Neural cell (in vitro differentiated cells): ENCODE results near the gene TMEM134. TPM values are rescaled to one million over a fixed set of nuclear protein-coding genes. Genes with fewer than 3 reads are reported as not detected.
A peak's percentile ranks its signal among the peaks of the same experiment; 100 is the strongest.

Experiments
- H2AFZ ChIP-seq: fragments of 200-600, 300-800 bp; sonication (generic), shearing (Covaris generic); 2 replicates; pipeline ENCODE4 v1.6.0; 2014; ENCODE audit warnings: low read depth, mild to moderate bottlenecking, antibody characterized with exemption, low read length, moderate library complexity
- H3F3A ChIP-seq: fragments of 200-600 bp; shearing (Covaris generic); 2 replicates; pipeline ENCODE4 v1.6.1; 2016; ENCODE audit warnings: mild to moderate bottlenecking, moderate library complexity, mixed read lengths, antibody characterized with exemption, low read length; ENCODE audit not compliant: insufficient read depth, poor library complexity, severe bottlenecking
- H3K27ac ChIP-seq: fragments of 200-600, 300-800 bp; sonication (generic), shearing (Covaris generic); 2 replicates; pipeline ENCODE4 v1.5.1; 2014; ENCODE audit warnings: mild to moderate bottlenecking, low read length, moderate library complexity
- H3K27me3 ChIP-seq: fragments of 300-800, 200-600 bp; sonication (generic), shearing (Covaris generic); 2 replicates; pipeline ENCODE4 v1.6.0; 2014; ENCODE audit warnings: mild to moderate bottlenecking, low read depth, low read length, moderate library complexity; ENCODE audit not compliant: insufficient read depth
- H3K36me3 ChIP-seq: fragments of 300-800, 200-600 bp; sonication (generic), shearing (Covaris generic); 2 replicates; pipeline ENCODE4 v1.5.1; 2014; ENCODE audit warnings: mild to moderate bottlenecking, antibody characterized with exemption, low read length, moderate library complexity; ENCODE audit not compliant: insufficient read depth
- H3K4me2 ChIP-seq: fragments of 300-800, 200-600 bp; sonication (generic), shearing (Covaris generic); 2 replicates; pipeline ENCODE4 v1.6.0; 2014; ENCODE audit warnings: mild to moderate bottlenecking, low read length
- H3K4me3 ChIP-seq: fragments of 300-800, 200-600 bp; sonication (generic), shearing (Covaris generic); 2 replicates; pipeline ENCODE4 v1.5.1; 2014; ENCODE audit warnings: mild to moderate bottlenecking, low read length, moderate library complexity
- H3K79me2 ChIP-seq: fragments of 200-600 bp; shearing (Covaris generic); replicated peaks from 2 replicates; pipeline ENCODE4 v1.6.0; 2014; ENCODE audit warnings: mild to moderate bottlenecking, low read length, moderate library complexity; ENCODE audit not compliant: insufficient read depth
- H3K9ac ChIP-seq: fragments of 300-800, 200-600 bp; sonication (generic), shearing (Covaris generic); 2 replicates; pipeline ENCODE4 v1.6.1; 2016; ENCODE audit warnings: mild to moderate bottlenecking, low read length, mixed read lengths
- H3K9me2 ChIP-seq: fragments of 200-600 bp; shearing (Covaris generic); 2 replicates; pipeline ENCODE4 v1.6.1; 2016; ENCODE audit warnings: mild to moderate bottlenecking, low read length, mixed read lengths; ENCODE audit not compliant: insufficient read depth
- H3K9me3 ChIP-seq: fragments of 200-600, 300-800 bp; sonication (generic), shearing (Covaris generic); 2 replicates; pipeline ENCODE4 v1.6.1; 2016; ENCODE audit warnings: mild to moderate bottlenecking, mixed run types, low read length, moderate library complexity, mixed read lengths
- H4K20me1 ChIP-seq: fragments of 200-600 bp; shearing (Covaris generic); 2 replicates; pipeline ENCODE4 v1.6.1; 2016; ENCODE audit warnings: mild to moderate bottlenecking, mixed run types; ENCODE audit not compliant: insufficient read depth
- CTCF ChIP-seq: fragments of 450-650 bp; IDR thresholded peaks from 2 replicates; pipeline ENCODE4 v1.5.1; 2014; ENCODE audit warnings: antibody characterized with exemption, mild to moderate bottlenecking, moderate library complexity; ENCODE audit not compliant: poor library complexity, severe bottlenecking
- EP300 ChIP-seq: fragments of 450-650 bp; conservative IDR thresholded peaks from 2 replicates; pipeline ENCODE4 v1.6.1; 2014; ENCODE audit warnings: antibody characterized with exemption, mild to moderate bottlenecking, moderate library complexity; ENCODE audit not compliant: poor library complexity, severe bottlenecking
- EZH2 ChIP-seq: fragments of 200-600, 300-800 bp; shearing (Covaris generic), sonication (generic); IDR thresholded peaks from 2 replicates; pipeline ENCODE4 v1.6.1; 2014; ENCODE audit warnings: antibody characterized with exemption, low read length, borderline replicate concordance, mild to moderate bottlenecking; ENCODE audit not compliant: insufficient read depth, poor library complexity, severe bottlenecking
- MXI1 ChIP-seq: fragments of 450-650 bp; conservative IDR thresholded peaks from 2 replicates; pipeline ENCODE4 v1.6.1; 2014; ENCODE audit warnings: antibody characterized with exemption, mild to moderate bottlenecking; ENCODE audit not compliant: poor library complexity, severe bottlenecking
- POLR2AphosphoS5 ChIP-seq: IDR thresholded peaks from 2 replicates; pipeline ENCODE4 v1.6.1; 2012
- RAD21 ChIP-seq: fragments of 450-650 bp; conservative IDR thresholded peaks from 2 replicates; pipeline ENCODE4 v1.6.1; 2014; ENCODE audit warnings: antibody characterized with exemption, mild to moderate bottlenecking, moderate library complexity
- SMC3 ChIP-seq: fragments of 450-650 bp; conservative IDR thresholded peaks from 2 replicates; pipeline ENCODE4 v1.6.1; 2014; ENCODE audit warnings: antibody characterized with exemption, mild to moderate bottlenecking, moderate library complexity; ENCODE audit not compliant: poor library complexity
- TAF1 ChIP-seq: IDR thresholded peaks from 2 replicates; pipeline ENCODE4 v1.6.1; 2012; ENCODE audit warnings: low read depth
- polyA plus RNA-seq: library from polyadenylated mRNA; depleted of rRNA; stranded (reverse); fragments of >200 nt; gene quantifications from 2 replicates; pipeline ENCODE4 v1.2.3, GENCODE V29; 2014
- TF ChIP-seq, protein P1 (sequence below): IDR thresholded peaks from 2 replicates; pipeline ENCODE4 v1.6.1; 2012; ENCODE audit warnings: borderline replicate concordance

The TMEM134 gene
- polyA plus RNA-seq, 1 donor from 2014 or later = 50.3 TPM

GRCh38 chr11:67504005-67504949 is 35.2 kb upstream of the TMEM134 start:
- Histone ChIP-seq H3K36me3 (no peaks in the 10 kb centered on the region), H3K9me3 (no peaks in the 10 kb centered on the region), H3F3A (no peaks in the 10 kb centered on the region), H2AFZ (peak overlapping the region; percentile 14), H3K27ac (peak overlapping the region; percentile 67), H3K4me2 (peak overlapping the region; percentile 88), H4K20me1 (no peaks in the 10 kb centered on the region), H3K9me2 (no peaks in the 10 kb centered on the region), H3K27me3 (no peaks in the 10 kb centered on the region), H3K79me2 (peaks cover 15% of the 10 kb centered on the region), H3K4me3 (peak overlapping the region; percentile 89), H3K9ac (peak overlapping the region; percentile 87)
- no peak for TF ChIP-seq EZH2
- TF ChIP-seq MXI1 = peak; percentile 72
- TF ChIP-seq TAF1 = peak; percentile 35
- no peak for TF ChIP-seq SMC3
- TF ChIP-seq CTCF = no peak
- TF ChIP-seq, protein P1, sequence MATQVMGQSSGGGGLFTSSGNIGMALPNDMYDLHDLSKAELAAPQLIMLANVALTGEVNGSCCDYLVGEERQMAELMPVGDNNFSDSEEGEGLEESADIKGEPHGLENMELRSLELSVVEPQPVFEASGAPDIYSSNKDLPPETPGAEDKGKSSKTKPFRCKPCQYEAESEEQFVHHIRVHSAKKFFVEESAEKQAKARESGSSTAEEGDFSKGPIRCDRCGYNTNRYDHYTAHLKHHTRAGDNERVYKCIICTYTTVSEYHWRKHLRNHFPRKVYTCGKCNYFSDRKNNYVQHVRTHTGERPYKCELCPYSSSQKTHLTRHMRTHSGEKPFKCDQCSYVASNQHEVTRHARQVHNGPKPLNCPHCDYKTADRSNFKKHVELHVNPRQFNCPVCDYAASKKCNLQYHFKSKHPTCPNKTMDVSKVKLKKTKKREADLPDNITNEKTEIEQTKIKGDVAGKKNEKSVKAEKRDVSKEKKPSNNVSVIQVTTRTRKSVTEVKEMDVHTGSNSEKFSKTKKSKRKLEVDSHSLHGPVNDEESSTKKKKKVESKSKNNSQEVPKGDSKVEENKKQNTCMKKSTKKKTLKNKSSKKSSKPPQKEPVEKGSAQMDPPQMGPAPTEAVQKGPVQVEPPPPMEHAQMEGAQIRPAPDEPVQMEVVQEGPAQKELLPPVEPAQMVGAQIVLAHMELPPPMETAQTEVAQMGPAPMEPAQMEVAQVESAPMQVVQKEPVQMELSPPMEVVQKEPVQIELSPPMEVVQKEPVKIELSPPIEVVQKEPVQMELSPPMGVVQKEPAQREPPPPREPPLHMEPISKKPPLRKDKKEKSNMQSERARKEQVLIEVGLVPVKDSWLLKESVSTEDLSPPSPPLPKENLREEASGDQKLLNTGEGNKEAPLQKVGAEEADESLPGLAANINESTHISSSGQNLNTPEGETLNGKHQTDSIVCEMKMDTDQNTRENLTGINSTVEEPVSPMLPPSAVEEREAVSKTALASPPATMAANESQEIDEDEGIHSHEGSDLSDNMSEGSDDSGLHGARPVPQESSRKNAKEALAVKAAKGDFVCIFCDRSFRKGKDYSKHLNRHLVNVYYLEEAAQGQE = no peak
- TF ChIP-seq RAD21 = no peak
- TF ChIP-seq POLR2AphosphoS5 = peak; percentile 30
- TF ChIP-seq EP300 = peak; percentile 25

DNA sequence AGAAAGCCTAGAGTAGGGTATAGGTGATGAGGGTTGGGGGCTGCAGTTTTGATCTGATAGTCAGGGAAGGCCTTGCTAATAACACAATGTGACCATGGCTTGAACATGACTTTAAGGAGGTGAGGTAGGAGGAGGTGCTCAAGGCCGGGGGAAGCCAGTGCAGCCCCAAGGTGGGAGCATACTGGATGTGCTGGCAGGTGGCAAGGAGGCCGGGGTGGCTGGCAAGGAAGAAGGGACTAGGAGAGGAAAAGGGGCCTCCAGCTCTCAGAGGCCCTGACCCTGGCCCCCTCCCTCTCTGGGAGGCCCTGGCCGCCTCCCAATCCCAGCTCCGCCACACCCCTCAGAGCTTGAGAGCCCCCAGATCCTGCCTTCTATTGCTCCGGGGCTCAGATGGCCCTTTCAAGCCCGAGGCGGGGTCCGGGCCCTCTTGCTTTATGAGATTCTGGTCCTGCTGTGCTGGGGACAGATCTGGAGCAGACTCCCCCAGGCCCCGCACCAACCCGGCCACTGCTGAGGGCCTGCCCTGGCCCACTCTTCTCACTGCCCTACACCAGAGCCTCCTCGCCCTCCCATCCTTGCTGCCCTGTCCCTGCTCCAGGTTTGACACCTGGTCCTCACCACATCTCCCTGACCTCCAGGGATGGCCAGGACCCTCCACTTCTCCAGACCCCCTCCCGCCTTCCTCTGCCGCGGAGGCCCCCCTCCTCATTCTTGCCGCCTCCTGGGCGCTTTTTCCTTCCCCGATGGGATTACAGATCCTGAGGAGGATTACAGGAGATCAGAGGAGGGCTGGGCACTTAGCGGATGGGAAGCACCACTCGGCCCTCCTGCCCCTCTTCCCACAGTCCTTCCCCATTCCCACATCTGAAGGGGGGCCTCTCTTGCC is 34.3 kb upstream of the TMEM134 start:
- Histone ChIP-seq H3F3A (no peaks in the 10 kb centered on the region), H3K27me3 (no peaks in the 10 kb centered on the region), H3K9ac (peak overlapping the region; percentile 87), H3K27ac (peak overlapping the region; percentile 60), H3K9me3 (no peaks in the 10 kb centered on the region), H3K4me2 (peak overlapping the region; percentile 88), H3K79me2 (peaks cover 15% of the 10 kb centered on the region), H4K20me1 (no peaks in the 10 kb centered on the region), H3K36me3 (no peaks in the 10 kb centered on the region), H3K9me2 (no peaks in the 10 kb centered on the region), H3K4me3 (peak overlapping the region; percentile 89), H2AFZ (no peak overlapping the region)
- TF ChIP-seq POLR2AphosphoS5 (no peak), SMC3 (no peak), MXI1 (no peak), RAD21 (no peak), TAF1 (no peak), EZH2 (no peak), EP300 (no peak), CTCF (no peak)
- TF ChIP-seq, protein P1 = no peak
